Stimulated activated memory B cell treated with anti-CD40 and anti-IgM and Interleukin-4, amounts not matched to agents 10 μg/mL and 1 μg/mL and 100 μg/mL, for 72 hours (primary cell): ENCODE measurements around the gene CBX1.

Experiments
- ATAC-seq: fragments of 150-1000 bp; cut with Tn5 transposase; 2 replicates; pipeline ENCODE4 v1.10.0; 2021
- H3K27ac Mint-ChIP-seq: one replicate; pipeline ENCODE4 v1.8.0; 2022; ENCODE audit warnings: mild to moderate bottlenecking, mixed read lengths
- H3K27me3 Mint-ChIP-seq: one replicate; pipeline ENCODE4 v1.8.0; 2022; ENCODE audit warnings: mixed read lengths
- H3K36me3 Mint-ChIP-seq: one replicate; pipeline ENCODE4 v1.8.0; 2022; ENCODE audit warnings: mixed read lengths
- H3K4me1 Mint-ChIP-seq: one replicate; pipeline ENCODE4 v1.8.0; 2022; ENCODE audit warnings: mixed read lengths
- H3K4me3 Mint-ChIP-seq: one replicate; pipeline ENCODE4 v1.8.0; 2022; ENCODE audit warnings: mild to moderate bottlenecking, moderate library complexity, mixed read lengths
- H3K9me3 Mint-ChIP-seq: one replicate; pipeline ENCODE4 v1.8.0; 2022; ENCODE audit warnings: mixed read lengths

CBX1 gene

DNA sequence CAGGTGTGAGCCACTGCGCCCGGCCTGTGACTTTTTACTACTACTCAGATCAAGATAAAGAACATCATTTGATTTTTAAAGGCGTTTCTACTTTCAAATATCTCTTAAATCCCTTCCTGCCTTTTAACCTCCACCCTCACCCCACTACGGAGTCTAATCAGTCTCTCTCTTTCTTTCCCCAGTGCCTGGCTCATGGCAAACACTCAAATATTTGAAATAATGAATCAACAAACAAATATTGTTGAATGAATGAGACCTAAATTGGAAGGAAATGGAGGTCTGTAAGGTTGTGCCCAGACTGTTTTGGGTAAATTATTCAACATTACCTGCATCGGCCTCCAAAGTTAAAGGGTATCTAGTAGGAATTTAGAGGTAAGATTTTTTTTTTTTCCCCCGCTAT, 78.4 kb downstream of the CBX1 start:
- Mint-ChIP-seq H3K27ac (no peak overlapping the region), H3K36me3 (no peaks in the 10 kb centered on the region), H3K9me3 (no peaks in the 10 kb centered on the region), H3K27me3 (peaks cover 11% of the 10 kb centered on the region), H3K4me3 (no peak overlapping the region), H3K4me1 (peaks cover 50% of the 10 kb centered on the region)
- ATAC-seq, result no peak

GRCh38 chr17:48021934-48022333, 79.3 kb downstream of the CBX1 start:
- Mint-ChIP-seq H3K4me3 (no peak overlapping the region), H3K36me3 (no peaks in the 10 kb centered on the region), H3K9me3 (no peaks in the 10 kb centered on the region), H3K27ac (no peak overlapping the region), H3K4me1 (peaks cover 53% of the 10 kb centered on the region), H3K27me3 (peaks cover 11% of the 10 kb centered on the region)
- ATAC-seq, result no peak
